Uterus (tissue), 4 donors: ENCODE data around the gene CTBP1. TPM values are rescaled to one million over a fixed set of nuclear protein-coding genes. Genes with fewer than 3 reads are reported as not detected.
"Not testable (repeated sequence)": the region's sequence is repeated elsewhere in the genome, so short reads cannot be mapped to it uniquely, and the experiment has no call there.

Experiments
- DNase-seq, 2 donors: peaks; one replicate each; pipeline ENCODE4 v3.0.0-alpha.2; 2019 to 2020
- H3K27ac ChIP-seq, 2 donors: fragments of 200-600 bp; sonication (generic); 1 replicate in 1 of 2; 2 replicates in 1 of 2; pipeline ENCODE4 v1.5.1; 2016 to 2018
- H3K27me3 ChIP-seq, 2 donors: fragments of 200-600 bp; sonication (generic); one replicate each; pipeline ENCODE4 v1.5.1; 2018 to 2019; ENCODE audit warnings: control low read depth in 1 of 2
- H3K36me3 ChIP-seq, 2 donors: fragments of 200-600 bp; sonication (generic); one replicate each; pipeline ENCODE4 v1.5.1; 2019; ENCODE audit warnings: control low read depth in 1 of 2
- H3K4me1 ChIP-seq, 2 donors: fragments of 200-600 bp; sonication (generic); one replicate each; pipeline ENCODE4 v1.5.1; 2018 to 2019; ENCODE audit warnings: control low read depth in 1 of 2
- H3K4me3 ChIP-seq, 2 donors: fragments of 200-600 bp; sonication (generic); 1 replicate in 1 of 2; 2 replicates in 1 of 2; pipeline ENCODE4 v1.5.1; 2018 to 2019; ENCODE audit warnings: mild to moderate bottlenecking in 1 of 2
- H3K9me3 ChIP-seq, 2 donors: fragments of 200-600 bp; sonication (generic); one replicate each; pipeline ENCODE4 v1.5.1; 2019; ENCODE audit warnings: control low read depth in 1 of 2
- CTCF ChIP-seq, 4 experiments: fragments of 200-600 bp in 2 of 4; fragments of 450-650 bp in 2 of 4; sonication (generic) in 2 of 4; IDR thresholded peaks; one replicate each; pipeline ENCODE4 v1.5.1; 2016 to 2019; ENCODE audit warnings: antibody characterized with exemption in 4 of 4, mild to moderate bottlenecking in 2 of 4, moderate library complexity in 1 of 4
- POLR2A ChIP-seq, 2 donors: fragments of 450-650 bp; IDR thresholded peaks; one replicate each; pipeline ENCODE4 v1.6.1; 2016; ENCODE audit warnings: antibody characterized with exemption in 2 of 2, mild to moderate bottlenecking in 1 of 2, moderate library complexity in 1 of 2
- intact Hi-C: fragments of 100-400 bp; cut with DNase I; formaldehyde crosslinking; loops from one replicate; pipeline ENCODE4 v1.15.1; 2023; ENCODE audit warnings: low total_unique reads
- total RNA-seq, 4 donors: library from RNA; depleted of rRNA in 3 of 4; stranded (reverse); fragments of >200 nt in 3 of 4; gene quantifications; one replicate each; pipeline versions ENCODE4 v1.1.0 to v1.2.4, GENCODE V29; 2014 to 2023
- donor health status: DM: yes; HTN: yes; CAD: no.

CTBP1 gene
- total RNA-seq, 4 donors from 2014 or later: 104 to 193 (median 162) TPM

DNA sequence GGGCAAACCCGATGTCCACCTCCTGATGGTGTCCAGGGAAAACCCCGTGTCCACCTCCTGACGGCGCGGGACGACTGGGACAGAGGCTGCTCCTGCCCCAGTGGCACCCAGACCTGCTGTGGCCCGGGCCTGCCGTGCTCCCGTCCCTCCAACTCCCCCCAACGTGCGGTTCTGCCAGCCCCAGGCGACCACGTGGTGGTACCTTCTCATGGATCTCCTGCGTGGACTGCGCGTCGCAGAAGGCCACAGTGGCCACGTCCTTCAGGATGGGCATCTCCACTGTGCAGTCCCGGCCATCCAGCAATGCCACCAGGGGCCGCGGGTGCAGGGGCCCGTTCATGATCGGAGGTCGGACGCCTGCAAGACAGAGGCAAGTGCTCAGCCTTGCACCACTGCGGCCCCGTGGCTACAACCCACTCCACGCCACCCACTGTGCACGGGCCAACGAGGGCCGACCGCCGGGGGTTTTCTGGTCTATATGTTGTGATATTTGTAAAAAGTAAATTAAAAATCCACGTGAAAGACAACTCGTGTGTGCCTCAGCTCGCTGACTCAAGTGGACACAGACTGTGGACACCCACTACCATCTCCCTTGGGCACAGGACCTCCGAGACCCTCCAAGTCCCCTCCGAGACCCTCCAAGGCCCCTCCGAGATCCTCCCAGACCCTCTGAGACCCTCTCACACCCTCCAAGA, 10.8 kb downstream of the CTBP1 start:
- H3K27me3 ChIP-seq: no peaks in the 10 kb centered on the region
- H3K4me3 ChIP-seq: no peak overlapping the region
- no peaks in the 10 kb centered on the region for H3K36me3 ChIP-seq
- DNase-seq: peak; percentile 11 to 13
- H3K4me1 ChIP-seq: peaks cover 0 to 7% of the 10 kb centered on the region in 2 donors
- H3K9me3 ChIP-seq: no peaks in the 10 kb centered on the region
- TF ChIP-seq POLR2A (IDR thresholded peaks at IDR 0.05) (no peak), CTCF (IDR thresholded peaks at IDR 0.05) (no peak)
- intact Hi-C loops: no loop called here
- no peak overlapping the region for H3K27ac ChIP-seq

DNA sequence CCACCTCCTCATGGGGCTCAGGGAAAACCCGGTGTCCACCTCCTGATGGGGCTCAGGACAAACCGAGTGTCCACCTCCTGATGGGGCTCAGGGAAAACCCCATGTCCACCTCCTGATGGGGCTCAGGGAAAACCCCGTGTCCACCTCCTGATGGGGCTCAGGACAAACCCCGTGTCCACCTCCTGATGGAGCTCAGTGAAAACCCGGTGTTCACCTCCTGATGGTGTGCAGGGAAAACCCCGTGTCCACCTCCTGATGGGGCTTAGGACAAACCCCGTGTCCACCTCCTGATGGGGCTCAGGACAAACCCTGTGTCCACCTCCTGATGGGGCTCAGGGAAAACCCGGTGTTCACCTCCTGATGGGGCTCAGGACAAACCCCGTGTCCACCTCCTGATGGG, 11.7 kb downstream of the CTBP1 start:
- DNase-seq, H3K27ac ChIP-seq, intact Hi-C loops, H3K9me3 ChIP-seq, H3K4me1 ChIP-seq, H3K27me3 ChIP-seq, H3K4me3 ChIP-seq, H3K36me3 ChIP-seq: not testable (repeated sequence)

GRCh38 chr4:1236836-1237235, 12.1 kb downstream of the CTBP1 start:
- H3K27ac ChIP-seq, intact Hi-C loops, H3K36me3 ChIP-seq, H3K9me3 ChIP-seq, H3K27me3 ChIP-seq, H3K4me1 ChIP-seq, H3K4me3 ChIP-seq: not testable (repeated sequence)
- peak in 1 of 2 donors; percentile 8 for DNase-seq

DNA sequence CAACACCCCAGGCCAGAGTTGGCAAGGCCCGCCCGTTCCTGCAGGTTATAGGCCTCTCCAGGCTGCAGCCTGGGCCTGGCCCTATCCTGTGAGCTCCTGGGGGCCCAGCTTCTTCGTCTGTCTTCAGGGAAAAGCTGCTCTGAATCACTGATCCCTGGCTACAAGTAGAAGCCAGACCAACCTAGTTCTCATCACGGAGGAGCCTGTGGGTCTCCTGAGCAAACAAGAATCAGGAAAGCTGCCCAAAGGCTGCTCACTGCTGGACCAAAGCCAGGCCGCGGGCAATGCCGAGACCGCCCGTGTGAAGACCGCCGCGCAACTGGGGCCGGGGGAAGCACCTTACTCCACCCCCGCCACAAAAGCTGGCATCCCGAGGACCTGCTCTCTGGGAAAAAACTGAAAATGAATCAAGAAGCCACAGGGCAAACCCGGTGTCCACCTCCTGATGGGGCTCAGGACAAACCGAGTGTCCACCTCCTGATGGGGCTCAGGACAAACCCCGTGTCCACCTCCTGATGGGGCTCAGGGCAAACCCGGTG, 12.8 kb downstream of the CTBP1 start:
- Histone ChIP-seq H3K36me3 (no peaks in the 10 kb centered on the region), H3K27me3 (no peaks in the 10 kb centered on the region), H3K9me3 (no peaks in the 10 kb centered on the region), H3K4me1 (no peaks in the 10 kb centered on the region), H3K27ac (no peak overlapping the region), H3K4me3 (no peak overlapping the region)
- DNase-seq: peak; percentile 15
- intact Hi-C loops: no loop called here
- no peak for TF ChIP-seq CTCF (IDR thresholded peaks at IDR 0.05)
- TF ChIP-seq POLR2A (IDR thresholded peaks at IDR 0.05): no peak

- TF ChIP-seq POLR2A (IDR thresholded peaks at IDR 0.05): no peak
- no peak for TF ChIP-seq CTCF (IDR thresholded peaks at IDR 0.05)
- no peaks in the 10 kb centered on the region for H3K36me3 ChIP-seq
- no peak overlapping the region for H3K4me3 ChIP-seq
- no peaks in the 10 kb centered on the region for H3K4me1 ChIP-seq
- no peaks in the 10 kb centered on the region for H3K9me3 ChIP-seq
- H3K27ac ChIP-seq: peak overlapping the region in 1 of 2 donors; percentile 40
- intact Hi-C loops: no loop called here
- DNase-seq: peak; percentile 14 to 15
- H3K27me3 ChIP-seq: no peaks in the 10 kb centered on the region
Observed at GRCh38 chr4:1235381-1236102, 13.4 kb downstream of the CTBP1 start.

DNA sequence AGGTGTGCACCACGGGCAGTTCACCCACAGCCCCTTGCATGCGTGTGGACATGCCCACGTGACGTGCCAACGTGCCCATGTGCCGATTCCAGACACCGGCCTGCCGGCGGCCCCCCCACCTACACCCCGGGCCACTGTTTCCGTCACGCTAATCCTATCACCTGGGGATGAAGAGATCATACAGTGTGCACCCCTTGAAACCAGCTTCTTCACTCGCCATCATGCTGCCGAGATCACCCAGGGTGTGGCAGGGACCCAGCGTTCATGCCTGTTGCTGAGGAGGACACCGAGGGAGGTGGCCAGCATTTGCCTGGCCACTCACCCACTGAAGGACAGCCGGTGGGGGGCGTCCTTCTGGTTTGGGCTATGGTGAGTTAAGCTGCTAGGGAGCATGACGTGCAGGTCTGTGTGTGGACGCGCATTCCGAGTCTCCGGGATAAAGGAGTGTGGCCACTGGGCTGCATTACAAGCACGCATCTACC, 14.1 kb downstream of the CTBP1 start:
- TF ChIP-seq CTCF (IDR thresholded peaks at IDR 0.05): no peak
- no peak for TF ChIP-seq POLR2A (IDR thresholded peaks at IDR 0.05)
- intact Hi-C loops: no loop called here
- H3K4me1 ChIP-seq: no peaks in the 10 kb centered on the region
- no peak overlapping the region for H3K4me3 ChIP-seq
- peak overlapping the region in 1 of 2 donors; percentile 40 for H3K27ac ChIP-seq
- H3K36me3 ChIP-seq: no peaks in the 10 kb centered on the region
- H3K27me3 ChIP-seq: no peaks in the 10 kb centered on the region
- no peaks in the 10 kb centered on the region for H3K9me3 ChIP-seq
- DNase-seq: peak; percentile 18 to 27
